GM10248 (cell line): ENCODE data around the gene RALGAPA2.

Experiments used
- CTCF ChIA-PET: fragments of 300-600 bp; sonication (Branson Sonifier 250); formaldehyde crosslinking; extraction: SDS; loops from one replicate; lab custom pipeline; 2021; ENCODE audit warnings: antibody characterized with exemption; lab: Yijun Ruan, JAX
- POLR2A ChIA-PET: fragments of 350-650 bp; sonication (Branson Sonifier 250); formaldehyde crosslinking; extraction: SDS; loops from one replicate; lab custom pipeline; 2020; ENCODE audit warnings: antibody characterized with exemption; lab: Yijun Ruan, JAX
- DNase-seq: peaks from one replicate; pipeline ENCODE4 v3.0.0; 2012; ENCODE audit errors: extremely low spot score
- TF ChIP-seq, protein P1 (sequence below): IDR thresholded peaks from 2 replicates; pipeline ENCODE4 v1.5.1; 2012; ENCODE audit warnings: mild to moderate bottlenecking, low read depth; ENCODE audit errors: extremely low read depth, missing control alignments, control extremely low read depth

The RALGAPA2 gene

DNA sequence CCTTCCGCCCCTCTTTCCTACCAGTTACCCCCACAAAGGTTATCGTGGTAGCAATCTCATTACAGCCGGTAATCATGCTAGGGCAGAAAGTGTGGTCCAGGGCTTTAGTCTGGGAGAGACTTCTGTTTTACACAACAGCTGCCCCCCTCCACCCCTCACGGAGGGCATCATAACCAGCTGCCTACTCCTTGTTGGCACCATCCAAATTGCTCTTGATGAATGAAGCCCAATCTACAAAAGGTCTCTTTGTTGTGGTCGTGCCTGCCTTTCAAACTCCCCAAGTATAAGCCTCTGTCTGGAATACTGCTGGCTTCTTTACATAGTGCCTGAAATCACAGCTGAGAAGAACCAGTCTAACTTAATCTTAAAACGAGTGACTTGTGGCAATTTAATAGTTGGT lies 186.7 kb downstream of the RALGAPA2 start:
- ChIA-PET POLR2A (no interaction called here), CTCF (interaction anchor here (1.6 to 2.3 kb wide), 4 partner anchors 10 to 35 kb away, joined by 3 to 7 read pairs (median 5); no protein-coding TSS in a partner anchor)
- DNase-seq, result no peak
- TF ChIP-seq, protein P1, sequence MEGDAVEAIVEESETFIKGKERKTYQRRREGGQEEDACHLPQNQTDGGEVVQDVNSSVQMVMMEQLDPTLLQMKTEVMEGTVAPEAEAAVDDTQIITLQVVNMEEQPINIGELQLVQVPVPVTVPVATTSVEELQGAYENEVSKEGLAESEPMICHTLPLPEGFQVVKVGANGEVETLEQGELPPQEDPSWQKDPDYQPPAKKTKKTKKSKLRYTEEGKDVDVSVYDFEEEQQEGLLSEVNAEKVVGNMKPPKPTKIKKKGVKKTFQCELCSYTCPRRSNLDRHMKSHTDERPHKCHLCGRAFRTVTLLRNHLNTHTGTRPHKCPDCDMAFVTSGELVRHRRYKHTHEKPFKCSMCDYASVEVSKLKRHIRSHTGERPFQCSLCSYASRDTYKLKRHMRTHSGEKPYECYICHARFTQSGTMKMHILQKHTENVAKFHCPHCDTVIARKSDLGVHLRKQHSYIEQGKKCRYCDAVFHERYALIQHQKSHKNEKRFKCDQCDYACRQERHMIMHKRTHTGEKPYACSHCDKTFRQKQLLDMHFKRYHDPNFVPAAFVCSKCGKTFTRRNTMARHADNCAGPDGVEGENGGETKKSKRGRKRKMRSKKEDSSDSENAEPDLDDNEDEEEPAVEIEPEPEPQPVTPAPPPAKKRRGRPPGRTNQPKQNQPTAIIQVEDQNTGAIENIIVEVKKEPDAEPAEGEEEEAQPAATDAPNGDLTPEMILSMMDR, result no peak

DNA sequence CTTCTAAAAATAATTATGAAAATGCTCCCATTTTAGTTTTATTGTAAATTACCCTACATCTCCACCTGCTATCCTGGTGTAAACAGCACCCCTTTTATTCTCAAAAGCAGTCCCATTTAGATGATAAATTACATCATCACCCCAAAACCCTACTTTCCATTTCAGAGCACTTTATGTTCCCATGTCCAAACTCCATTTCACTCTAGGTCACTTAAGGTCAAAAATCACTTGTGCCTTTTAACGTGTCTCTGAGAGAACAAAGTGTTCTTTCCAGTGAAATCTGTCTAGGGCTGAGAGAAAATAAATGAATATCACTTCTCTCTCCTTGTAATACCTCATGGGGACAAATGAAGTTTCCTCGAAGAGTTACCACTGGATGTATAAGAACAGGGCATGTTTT lies 187.2 kb downstream of the RALGAPA2 start:
- TF ChIP-seq, protein P1, result no peak
- CTCF ChIA-PET, result interaction anchor here (1.6 to 1.9 kb wide), 3 partner anchors 16 to 36 kb away, joined by 3 to 6 read pairs (median 4); no protein-coding TSS in a partner anchor
- POLR2A ChIA-PET, result no interaction called here
- no peak for DNase-seq

GRCh38 chr20:20524756-20525155 lies 187.7 kb downstream of the RALGAPA2 start:
- no peak for DNase-seq
- ChIA-PET POLR2A (no interaction called here), CTCF (interaction anchor here (1.6 to 1.9 kb wide), 3 partner anchors 15 to 36 kb away, joined by 3 to 6 read pairs (median 4); no protein-coding TSS in a partner anchor)
- TF ChIP-seq, protein P1, result no peak

DNA sequence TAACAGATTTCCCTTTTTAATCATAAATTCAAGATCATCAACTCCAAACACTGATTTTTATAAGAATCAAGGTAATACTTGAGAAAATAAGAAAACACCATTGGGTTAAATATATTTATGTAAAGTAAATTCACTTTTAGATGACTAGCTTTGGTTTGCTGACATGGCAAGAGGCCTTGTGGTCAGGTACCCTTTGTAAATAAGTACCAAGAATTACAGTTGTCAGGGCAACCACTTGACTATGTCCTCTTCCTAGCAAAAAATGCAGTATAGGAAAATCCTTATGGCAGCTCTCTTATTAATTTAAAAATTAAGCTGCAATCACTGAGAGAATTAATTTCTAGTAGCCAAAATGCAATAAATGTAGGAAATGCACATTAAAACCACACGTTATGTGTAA lies 190.7 kb downstream of the RALGAPA2 start:
- CTCF ChIA-PET, result no interaction called here
- no peak for DNase-seq
- POLR2A ChIA-PET, result no interaction called here
- TF ChIP-seq, protein P1, result no peak

- TF ChIP-seq, protein P1, result no peak
- ChIA-PET CTCF (interaction anchor here (1.3 kb wide), 1 partner anchor 14 kb away, joined by 6 read pairs; no protein-coding TSS in a partner anchor), POLR2A (no interaction called here)
- DNase-seq, result no peak
These were observed 191.7 kb downstream of the RALGAPA2 start for GRCh38 chr20:20520776-20521175.

DNA sequence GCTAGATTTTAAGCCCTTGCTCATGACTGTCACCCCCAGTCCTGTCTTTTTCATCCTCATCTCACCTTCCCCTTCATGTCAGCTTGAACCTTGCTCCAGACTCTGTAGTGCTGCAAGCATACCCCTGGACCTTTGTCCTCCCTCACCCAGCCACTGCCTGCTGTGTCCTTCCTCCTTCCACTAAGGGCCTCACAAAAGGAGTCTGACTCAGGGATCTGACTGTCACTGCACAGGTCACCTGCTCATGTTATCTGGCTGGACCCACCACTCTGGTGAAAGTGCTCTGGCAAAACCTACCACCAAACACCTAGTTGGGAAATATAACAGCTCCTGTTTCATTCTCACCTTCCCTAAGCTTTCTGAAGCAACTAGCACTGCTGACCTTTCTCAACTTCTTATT lies 193.2 kb downstream of the RALGAPA2 start:
- TF ChIP-seq, protein P1, result no peak
- ChIA-PET CTCF (interaction anchor here (1.0 to 1.4 kb wide), 3 partner anchors 9 to 25 kb away, joined by 3 to 5 read pairs (median 4); no protein-coding TSS in a partner anchor), POLR2A (no interaction called here)
- DNase-seq, result no peak
